ENCODE data around the gene SP2.

DNA sequence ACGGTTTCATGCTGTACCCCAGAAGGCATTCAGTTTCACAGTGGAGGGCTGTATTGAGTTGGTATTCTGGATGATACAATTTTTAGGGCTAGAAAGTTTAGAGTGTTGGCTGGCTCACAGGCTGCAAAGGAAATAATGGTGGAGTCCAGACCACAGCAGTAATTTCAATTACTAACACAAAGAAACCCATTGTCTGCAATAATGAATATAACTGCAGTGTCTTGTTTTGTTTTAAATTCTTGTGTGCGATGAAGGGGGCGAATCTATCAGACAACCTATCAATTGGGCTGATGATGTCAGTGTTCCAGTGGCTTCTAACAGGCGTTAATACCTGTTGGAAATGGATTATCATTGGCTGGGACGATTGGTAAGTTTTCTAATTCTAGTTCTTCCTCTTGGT, 1.5 kb downstream of the SP2 start:
- TF ChIP-seq, protein P1, sequence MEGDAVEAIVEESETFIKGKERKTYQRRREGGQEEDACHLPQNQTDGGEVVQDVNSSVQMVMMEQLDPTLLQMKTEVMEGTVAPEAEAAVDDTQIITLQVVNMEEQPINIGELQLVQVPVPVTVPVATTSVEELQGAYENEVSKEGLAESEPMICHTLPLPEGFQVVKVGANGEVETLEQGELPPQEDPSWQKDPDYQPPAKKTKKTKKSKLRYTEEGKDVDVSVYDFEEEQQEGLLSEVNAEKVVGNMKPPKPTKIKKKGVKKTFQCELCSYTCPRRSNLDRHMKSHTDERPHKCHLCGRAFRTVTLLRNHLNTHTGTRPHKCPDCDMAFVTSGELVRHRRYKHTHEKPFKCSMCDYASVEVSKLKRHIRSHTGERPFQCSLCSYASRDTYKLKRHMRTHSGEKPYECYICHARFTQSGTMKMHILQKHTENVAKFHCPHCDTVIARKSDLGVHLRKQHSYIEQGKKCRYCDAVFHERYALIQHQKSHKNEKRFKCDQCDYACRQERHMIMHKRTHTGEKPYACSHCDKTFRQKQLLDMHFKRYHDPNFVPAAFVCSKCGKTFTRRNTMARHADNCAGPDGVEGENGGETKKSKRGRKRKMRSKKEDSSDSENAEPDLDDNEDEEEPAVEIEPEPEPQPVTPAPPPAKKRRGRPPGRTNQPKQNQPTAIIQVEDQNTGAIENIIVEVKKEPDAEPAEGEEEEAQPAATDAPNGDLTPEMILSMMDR (IDR thresholded peaks at IDR 0.05; ENCODE audit: control extremely low read depth in 1 of 3, insufficient read depth in 1 of 3, low read depth in 1 of 3, low read length in 3 of 3): no peak
- TF ChIP-seq, protein P2, sequence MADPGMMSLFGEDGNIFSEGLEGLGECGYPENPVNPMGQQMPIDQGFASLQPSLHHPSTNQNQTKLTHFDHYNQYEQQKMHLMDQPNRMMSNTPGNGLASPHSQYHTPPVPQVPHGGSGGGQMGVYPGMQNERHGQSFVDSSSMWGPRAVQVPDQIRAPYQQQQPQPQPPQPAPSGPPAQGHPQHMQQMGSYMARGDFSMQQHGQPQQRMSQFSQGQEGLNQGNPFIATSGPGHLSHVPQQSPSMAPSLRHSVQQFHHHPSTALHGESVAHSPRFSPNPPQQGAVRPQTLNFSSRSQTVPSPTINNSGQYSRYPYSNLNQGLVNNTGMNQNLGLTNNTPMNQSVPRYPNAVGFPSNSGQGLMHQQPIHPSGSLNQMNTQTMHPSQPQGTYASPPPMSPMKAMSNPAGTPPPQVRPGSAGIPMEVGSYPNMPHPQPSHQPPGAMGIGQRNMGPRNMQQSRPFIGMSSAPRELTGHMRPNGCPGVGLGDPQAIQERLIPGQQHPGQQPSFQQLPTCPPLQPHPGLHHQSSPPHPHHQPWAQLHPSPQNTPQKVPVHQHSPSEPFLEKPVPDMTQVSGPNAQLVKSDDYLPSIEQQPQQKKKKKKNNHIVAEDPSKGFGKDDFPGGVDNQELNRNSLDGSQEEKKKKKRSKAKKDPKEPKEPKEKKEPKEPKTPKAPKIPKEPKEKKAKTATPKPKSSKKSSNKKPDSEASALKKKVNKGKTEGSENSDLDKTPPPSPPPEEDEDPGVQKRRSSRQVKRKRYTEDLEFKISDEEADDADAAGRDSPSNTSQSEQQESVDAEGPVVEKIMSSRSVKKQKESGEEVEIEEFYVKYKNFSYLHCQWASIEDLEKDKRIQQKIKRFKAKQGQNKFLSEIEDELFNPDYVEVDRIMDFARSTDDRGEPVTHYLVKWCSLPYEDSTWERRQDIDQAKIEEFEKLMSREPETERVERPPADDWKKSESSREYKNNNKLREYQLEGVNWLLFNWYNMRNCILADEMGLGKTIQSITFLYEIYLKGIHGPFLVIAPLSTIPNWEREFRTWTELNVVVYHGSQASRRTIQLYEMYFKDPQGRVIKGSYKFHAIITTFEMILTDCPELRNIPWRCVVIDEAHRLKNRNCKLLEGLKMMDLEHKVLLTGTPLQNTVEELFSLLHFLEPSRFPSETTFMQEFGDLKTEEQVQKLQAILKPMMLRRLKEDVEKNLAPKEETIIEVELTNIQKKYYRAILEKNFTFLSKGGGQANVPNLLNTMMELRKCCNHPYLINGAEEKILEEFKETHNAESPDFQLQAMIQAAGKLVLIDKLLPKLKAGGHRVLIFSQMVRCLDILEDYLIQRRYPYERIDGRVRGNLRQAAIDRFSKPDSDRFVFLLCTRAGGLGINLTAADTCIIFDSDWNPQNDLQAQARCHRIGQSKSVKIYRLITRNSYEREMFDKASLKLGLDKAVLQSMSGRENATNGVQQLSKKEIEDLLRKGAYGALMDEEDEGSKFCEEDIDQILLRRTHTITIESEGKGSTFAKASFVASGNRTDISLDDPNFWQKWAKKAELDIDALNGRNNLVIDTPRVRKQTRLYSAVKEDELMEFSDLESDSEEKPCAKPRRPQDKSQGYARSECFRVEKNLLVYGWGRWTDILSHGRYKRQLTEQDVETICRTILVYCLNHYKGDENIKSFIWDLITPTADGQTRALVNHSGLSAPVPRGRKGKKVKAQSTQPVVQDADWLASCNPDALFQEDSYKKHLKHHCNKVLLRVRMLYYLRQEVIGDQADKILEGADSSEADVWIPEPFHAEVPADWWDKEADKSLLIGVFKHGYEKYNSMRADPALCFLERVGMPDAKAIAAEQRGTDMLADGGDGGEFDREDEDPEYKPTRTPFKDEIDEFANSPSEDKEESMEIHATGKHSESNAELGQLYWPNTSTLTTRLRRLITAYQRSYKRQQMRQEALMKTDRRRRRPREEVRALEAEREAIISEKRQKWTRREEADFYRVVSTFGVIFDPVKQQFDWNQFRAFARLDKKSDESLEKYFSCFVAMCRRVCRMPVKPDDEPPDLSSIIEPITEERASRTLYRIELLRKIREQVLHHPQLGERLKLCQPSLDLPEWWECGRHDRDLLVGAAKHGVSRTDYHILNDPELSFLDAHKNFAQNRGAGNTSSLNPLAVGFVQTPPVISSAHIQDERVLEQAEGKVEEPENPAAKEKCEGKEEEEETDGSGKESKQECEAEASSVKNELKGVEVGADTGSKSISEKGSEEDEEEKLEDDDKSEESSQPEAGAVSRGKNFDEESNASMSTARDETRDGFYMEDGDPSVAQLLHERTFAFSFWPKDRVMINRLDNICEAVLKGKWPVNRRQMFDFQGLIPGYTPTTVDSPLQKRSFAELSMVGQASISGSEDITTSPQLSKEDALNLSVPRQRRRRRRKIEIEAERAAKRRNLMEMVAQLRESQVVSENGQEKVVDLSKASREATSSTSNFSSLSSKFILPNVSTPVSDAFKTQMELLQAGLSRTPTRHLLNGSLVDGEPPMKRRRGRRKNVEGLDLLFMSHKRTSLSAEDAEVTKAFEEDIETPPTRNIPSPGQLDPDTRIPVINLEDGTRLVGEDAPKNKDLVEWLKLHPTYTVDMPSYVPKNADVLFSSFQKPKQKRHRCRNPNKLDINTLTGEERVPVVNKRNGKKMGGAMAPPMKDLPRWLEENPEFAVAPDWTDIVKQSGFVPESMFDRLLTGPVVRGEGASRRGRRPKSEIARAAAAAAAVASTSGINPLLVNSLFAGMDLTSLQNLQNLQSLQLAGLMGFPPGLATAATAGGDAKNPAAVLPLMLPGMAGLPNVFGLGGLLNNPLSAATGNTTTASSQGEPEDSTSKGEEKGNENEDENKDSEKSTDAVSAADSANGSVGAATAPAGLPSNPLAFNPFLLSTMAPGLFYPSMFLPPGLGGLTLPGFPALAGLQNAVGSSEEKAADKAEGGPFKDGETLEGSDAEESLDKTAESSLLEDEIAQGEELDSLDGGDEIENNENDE (IDR thresholded peaks at IDR 0.05; ENCODE audit: insufficient replicate concordance, low read length): no peak
- TF ChIP-seq TEAD4 (IDR thresholded peaks at IDR 0.05; ENCODE audit: low read depth, low read length) (no peak), NRF1 (IDR thresholded peaks at IDR 0.05; ENCODE audit: low read depth, low read length) (no peak), POLR2AphosphoS5 (IDR thresholded peaks at IDR 0.05; ENCODE audit: low read depth, low read length) (no peak), EZH2 (IDR thresholded peaks at IDR 0.05; ENCODE audit: low read depth, low read length, severe bottlenecking) (no peak), HDAC6 (IDR thresholded peaks at IDR 0.05; ENCODE audit: low read depth, low read length) (no peak), POLR2A (IDR thresholded peaks at IDR 0.05; ENCODE audit: control extremely low read depth in 1 of 2, low read depth in 2 of 2, low read length in 2 of 2) (no peak), CTBP2 (IDR thresholded peaks at IDR 0.05; ENCODE audit: borderline replicate concordance, insufficient read depth, insufficient read length, low read length) (no peak), SP1 (IDR thresholded peaks at IDR 0.05; ENCODE audit: low read depth, low read length) (no peak)
